Fibroblast of gingiva (primary cell): Measurements from ENCODE around the gene SBF1.
"Not testable (repeated sequence)": the region's sequence is repeated elsewhere in the genome, so short reads cannot be mapped to it uniquely, and the experiment has no call there.

Experiments used
- DNase-seq: peaks from one replicate; pipeline ENCODE4 v3.0.0-alpha.2; 2011; ENCODE audit warnings: low read depth

Gene SBF1

DNA sequence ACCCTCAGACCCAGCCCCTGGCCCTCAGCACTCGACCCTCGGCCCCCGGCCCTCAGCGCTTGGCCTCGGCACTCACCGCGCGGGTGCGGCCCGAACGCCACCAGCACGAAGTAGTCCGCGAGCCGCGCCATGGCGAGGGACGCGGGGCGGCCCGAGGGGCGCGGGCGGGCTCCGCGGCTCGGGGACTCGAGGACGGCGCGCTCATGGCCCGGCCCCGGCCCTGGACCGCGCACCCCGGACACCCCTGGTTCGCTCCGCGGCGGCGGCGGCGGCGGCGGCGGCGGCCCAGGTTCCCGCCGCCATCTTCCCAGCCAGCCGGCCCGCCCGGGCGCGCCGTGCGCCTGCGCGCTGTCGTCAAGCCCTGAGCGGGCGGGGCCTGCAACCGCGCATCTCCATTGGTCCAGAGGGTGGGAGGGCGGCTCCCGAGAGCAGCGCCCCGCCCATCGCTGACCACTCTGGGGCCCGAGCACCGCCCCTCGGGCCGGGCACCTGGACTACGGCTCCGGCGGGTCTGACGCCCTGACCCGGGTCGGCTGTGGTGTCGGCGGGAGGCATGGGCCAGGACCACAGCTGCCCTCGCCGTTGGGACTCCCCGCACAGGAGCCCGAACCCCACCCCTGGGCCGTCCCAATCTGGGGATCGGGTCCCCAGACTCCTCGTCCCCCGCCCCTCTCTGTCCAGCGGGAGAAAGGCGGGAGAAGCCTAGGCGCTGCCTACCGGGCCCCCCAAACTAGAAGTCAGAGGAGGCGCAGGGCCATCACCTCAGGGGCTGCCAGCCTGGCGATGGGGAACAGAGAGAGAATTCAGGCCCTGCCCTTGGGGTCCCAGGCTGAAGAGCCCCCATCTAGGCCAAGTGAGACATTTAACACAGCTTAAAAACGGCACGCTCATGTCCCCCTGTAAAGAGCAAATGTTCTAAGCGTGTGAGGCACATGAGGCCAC is at the start of gene SBF1:
TSS of gene SBF1 (minus strand) at position 326 of the 942 bp plus-strand sequence. CDS start at position 131, 195 bp downstream.
- DNase-seq: peak; percentile 82

GRCh38 chr22:50523806-50524675 is 49.2 kb upstream of the SBF1 start:
- no peak for DNase-seq

DNA sequence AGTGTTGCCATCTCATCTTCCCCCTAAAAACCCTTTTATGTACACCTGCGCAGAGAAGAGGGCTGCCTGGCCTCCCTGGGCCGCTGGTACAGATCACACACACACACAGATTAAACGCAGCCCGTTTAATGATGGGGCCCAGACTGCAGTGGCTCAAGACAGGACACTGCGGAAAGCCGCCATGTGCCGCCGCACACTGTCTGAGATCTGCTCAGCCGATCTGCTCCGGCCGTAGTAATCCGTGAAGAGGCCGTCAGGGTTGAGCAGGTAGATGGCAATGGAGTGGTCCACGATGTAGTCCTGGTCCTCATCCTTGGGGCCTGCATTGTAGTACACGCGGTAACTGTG is 48.6 kb upstream of the SBF1 start:
- no peak for DNase-seq

- no peak for DNase-seq
Observed at GRCh38 chr22:50522806-50523438, 48.1 kb upstream of the SBF1 start.

GRCh38 chr22:50522208-50522805 is 47.5 kb upstream of the SBF1 start:
- no peak for DNase-seq

- DNase-seq: no peak
Observed at GRCh38 chr22:50521710-50522109, 46.9 kb upstream of the SBF1 start.

DNA sequence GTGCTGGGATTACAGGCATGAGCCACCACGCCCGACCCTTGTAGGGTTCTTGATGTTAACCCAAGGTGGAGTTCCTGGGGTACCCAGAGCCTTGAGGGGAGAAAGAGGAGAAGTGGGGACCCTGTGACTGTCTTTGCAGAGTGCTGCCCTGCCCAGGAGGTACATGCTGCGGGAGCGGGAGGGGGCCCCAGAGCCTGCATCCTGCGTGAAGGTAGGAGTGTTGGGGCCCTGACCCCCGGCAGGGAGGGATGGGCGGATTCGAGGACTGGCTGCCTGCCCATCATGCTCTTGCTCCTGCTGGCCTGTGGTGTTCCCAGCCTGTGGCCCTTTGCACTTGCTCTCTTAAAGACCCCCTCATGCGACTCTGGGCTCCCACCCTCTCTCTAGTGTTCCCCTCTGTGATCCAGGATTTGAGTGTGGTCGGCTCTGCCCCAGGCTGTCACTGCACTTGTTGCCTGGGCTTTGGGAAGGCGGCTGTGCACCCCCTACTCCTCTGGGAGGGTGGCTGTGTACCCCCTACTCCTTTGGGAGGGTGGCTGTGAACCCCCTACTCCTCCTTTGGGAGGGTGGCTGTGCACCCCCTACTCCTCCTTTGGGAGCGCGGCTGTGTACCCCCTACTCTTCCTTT is 46.1 kb upstream of the SBF1 start:
- no peak for DNase-seq

- DNase-seq: not testable (repeated sequence)
Observed at GRCh38 chr22:50520184-50520583, 45.3 kb upstream of the SBF1 start.

- no peak for DNase-seq
Observed at GRCh38 chr22:50519151-50519550, 44.3 kb upstream of the SBF1 start.

DNA sequence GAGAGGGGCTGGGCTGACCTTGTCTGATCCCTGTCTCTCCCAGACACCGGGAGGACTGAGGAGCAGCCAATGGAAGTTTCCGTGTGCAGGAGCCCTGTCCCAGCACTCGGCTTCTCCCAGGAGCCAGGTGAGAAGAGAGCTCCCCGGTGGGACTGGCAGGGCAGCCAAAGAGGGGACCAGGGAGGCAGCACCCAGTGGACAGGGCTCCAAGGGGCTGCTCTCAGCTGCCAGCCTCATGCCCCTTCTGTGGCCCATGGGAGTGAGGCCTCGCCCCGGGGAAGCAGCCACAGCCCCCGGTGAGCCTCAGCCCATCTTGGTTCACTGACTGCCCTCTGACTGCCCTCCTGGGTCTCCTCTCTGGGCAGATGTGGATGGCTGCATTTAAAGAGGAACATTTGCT is 43.8 kb upstream of the SBF1 start:
- no peak for DNase-seq

- DNase-seq: no peak
Observed at GRCh38 chr22:50517495-50518260, 42.8 kb upstream of the SBF1 start.

DNA sequence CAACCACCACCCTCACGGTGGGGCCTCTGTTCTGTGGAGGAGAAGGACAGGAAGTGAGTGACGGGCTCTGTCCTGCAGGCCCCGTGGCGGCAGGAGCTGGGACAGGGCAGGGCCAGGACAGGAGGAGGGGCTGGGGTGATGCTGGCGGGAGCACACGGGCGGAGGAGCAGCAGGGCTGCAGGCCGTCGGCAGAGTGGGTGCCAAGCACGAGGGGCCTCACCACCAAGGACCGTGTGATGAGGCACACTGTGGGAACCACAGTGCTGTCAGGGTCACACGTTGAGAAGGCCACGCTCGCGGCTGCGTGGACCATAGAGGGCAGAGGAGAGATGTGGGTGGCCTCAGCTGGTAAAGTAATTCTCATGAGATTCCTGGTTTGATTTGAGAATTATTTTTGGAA is 42.1 kb upstream of the SBF1 start:
- no peak for DNase-seq

DNA sequence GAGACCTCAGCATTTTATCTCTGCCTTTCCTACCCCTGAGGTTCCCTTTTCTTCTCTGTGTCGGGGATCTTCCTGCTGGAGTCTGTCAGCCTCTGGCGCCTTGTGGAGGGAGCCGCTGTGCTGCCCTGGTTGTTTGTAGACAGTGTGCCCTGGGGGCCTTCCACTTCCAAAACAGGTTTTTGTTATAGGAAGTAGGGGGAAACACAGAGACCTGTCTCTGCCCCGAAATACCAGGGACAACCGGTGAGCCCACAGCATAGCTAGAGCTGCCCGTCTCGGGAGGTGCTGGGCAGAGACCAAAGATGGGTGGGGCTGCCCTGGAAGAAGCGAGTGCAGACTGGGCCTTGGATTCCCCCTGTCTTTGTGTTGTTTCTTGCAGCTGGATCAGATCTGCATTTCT is 41.2 kb upstream of the SBF1 start:
- DNase-seq: no peak

DNA sequence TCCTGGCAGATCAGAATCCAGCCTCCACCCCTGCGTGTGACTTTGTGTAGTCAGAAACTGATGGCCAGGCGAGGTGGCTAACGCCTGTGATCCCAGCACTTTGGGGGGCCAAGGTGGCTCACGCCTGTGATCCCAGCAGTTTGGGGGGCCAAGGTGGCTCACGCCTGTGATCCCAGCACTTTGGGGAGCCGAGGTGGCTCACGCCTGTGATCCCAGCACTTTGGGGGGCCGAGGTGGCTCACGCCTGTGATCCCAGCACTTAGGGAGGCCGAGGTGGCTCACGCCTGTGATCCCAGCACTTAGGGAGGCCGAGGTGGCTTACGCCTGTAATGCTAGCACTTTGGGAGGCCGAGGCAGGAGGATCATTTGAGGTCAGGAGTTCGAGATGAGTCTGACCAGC is 38.3 kb upstream of the SBF1 start:
- no peak for DNase-seq

GRCh38 chr22:50508897-50509296 is 34.1 kb upstream of the SBF1 start:
- DNase-seq: no peak

- peak; percentile 96 for DNase-seq
Observed at GRCh38 chr22:50507991-50508884, 33.4 kb upstream of the SBF1 start, which contains the start of gene NCAPH2. NCAPH2 (plus strand) TSS chr22:50508224; CDS start chr22:50508338, 114 bp downstream.

DNA sequence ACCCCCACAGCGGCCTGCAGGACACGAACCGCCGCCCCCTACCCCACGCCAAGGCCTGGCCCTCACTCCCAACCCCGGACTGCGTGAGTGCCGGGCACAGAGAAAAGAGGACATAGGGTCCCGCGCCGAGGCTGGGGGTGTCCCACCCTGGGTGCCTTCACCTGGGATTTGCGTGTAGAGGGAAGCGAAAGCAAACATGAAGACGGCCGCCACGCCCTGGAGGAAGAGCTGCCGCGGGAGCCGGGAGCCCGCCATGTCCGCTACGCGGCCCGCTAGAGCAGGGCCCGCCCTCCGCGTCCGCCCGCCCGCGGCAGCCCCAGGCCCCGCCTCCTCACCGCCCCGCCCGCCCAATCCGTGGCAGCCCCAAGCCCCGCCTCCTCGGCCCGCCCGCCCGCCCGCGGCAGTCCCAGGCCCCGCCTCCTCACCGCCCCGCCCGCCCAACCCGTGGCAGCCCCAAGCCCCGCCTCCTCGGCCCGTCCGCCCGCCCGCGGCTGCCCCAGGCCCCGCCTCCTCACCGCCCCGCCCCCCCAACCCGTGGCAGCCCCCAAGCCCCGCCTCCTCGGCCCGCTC is 32.7 kb upstream of the SBF1 start, which contains the start of gene LMF2:
TSS of gene LMF2 (minus strand) at position 282 of the 570 bp plus-strand sequence. CDS start at position 255, 27 bp downstream.
- DNase-seq: no peak

- no peak for DNase-seq
Observed at GRCh38 chr22:50506611-50507420, 32.0 kb upstream of the SBF1 start.
